Skeletal muscle cell (primary cell): ENCODE measurements around the gene PDE1C.
"Not testable (repeated sequence)": the region's sequence is repeated elsewhere in the genome, so short reads cannot be mapped to it uniquely, and the experiment has no call there.

Experiments used
- DNase-seq: peaks from one replicate; pipeline ENCODE4 v3.0.0-alpha.2; 2010; ENCODE audit warnings: low read depth
- H3K4me3 ChIP-seq: 2 replicates; pipeline ENCODE4 v1.5.1; 2011; ENCODE audit warnings: low read depth, mild to moderate bottlenecking, control low read depth, low read length, moderate library complexity

The PDE1C gene

DNA sequence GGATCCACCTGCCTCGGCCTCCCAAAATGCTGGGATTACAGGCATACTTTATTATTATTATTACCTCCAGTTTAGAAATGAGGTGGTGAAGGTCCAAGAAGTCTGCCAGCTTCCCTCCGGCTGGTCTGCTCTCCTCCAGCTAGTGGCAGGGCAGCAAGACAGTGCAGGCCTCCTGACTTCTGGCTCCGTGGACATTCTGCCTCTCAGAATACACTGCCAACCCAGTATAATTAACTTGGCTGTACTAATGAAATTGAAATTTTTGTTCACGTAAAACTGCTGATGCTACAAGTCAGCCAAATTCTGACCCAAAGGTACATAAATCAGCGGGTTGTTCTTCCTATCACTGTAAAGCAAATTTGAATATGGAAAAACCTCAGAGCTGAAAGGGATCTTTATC is 7.6 kb upstream of the PDE1C start:
- no peak for DNase-seq
- no peak overlapping the region for H3K4me3 ChIP-seq

GRCh38 chr7:32076802-32077201 is 6.6 kb upstream of the PDE1C start:
- DNase-seq, H3K4me3 ChIP-seq: not testable (repeated sequence)

DNA sequence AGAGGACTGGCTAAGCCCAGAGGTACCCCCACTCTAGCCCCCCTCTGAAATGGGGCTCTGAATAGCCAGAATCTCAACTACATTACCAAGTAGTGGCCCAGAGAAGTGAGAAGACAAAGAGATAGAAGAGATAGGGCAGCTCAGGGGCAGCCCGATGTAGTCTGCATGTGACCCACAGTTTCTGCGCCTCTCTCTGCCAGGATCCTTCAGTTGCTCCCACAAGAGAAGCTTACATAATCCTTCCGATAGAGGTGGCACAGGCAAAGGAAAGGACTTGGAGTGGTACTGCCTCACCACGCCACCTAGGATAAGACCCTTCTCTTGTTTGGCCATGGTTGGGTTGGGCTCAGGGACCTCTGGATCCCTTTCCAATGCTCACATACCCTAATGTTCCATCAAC is 5.4 kb upstream of the PDE1C start:
- DNase-seq: no peak
- no peak overlapping the region for H3K4me3 ChIP-seq

DNA sequence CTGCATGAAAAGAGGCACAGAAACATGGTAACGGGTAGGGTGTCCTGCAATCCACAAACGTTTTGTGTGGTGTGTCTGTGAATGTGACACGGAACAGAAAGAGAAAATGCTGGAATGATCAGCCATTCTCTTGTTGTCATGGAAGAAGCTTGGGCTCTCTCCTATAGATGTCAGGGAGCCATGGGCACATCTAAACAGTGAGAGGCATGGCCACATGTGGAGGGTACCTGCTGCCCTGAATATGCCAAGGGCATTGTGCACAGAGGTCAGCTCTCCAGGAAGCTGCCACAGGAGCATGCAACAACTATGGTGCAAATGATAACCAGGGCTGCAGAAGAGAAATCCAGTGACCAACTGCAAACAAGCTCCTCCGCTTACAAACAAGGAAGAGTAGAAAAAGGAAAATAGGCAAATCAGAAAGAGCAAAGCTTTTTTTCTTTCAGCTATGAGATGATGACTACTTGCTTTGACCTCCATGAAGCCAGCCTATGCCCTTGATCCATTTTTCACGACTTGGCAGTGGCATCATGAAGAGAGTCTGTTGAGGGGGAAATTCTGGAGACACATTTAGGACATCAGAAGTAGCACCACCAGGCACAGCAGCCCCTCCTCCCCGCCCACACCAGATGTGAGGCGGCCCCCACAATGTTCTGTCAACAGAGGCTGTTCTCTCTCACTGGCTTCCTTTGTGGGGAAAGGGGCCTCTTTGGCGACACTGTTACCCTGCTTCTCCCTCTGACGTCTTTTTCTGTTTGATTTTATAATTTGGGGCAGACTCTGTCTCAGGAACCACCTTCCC is 4.8 kb upstream of the PDE1C start:
- DNase-seq: no peak
- no peak overlapping the region for H3K4me3 ChIP-seq

DNA sequence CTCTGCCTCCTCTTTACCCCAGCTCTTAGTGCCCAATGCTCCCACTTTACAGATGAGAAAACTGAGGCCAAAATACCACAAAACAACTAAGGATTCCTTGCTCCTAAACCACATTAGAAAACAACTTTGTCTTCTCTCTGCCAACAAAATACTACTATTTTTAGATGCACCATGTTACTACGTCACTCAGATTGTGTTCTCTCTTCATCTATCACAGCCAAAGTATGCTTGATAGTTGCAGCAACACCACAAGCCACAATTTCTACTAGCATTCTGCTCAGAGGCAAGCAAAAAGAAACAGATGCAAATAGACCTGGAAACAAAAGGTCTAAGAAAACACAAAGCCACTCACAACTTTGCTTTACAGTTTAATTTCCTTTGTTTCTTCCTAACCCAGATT is 3.3 kb upstream of the PDE1C start:
- DNase-seq: no peak
- H3K4me3 ChIP-seq: no peak overlapping the region

GRCh38 chr7:32072397-32072796 is 2.2 kb upstream of the PDE1C start:
- no peak overlapping the region for H3K4me3 ChIP-seq
- no peak for DNase-seq

GRCh38 chr7:32071466-32072091 is 1.4 kb upstream of the PDE1C start:
- DNase-seq: no peak
- peak overlapping the region; percentile 76 for H3K4me3 ChIP-seq

DNA sequence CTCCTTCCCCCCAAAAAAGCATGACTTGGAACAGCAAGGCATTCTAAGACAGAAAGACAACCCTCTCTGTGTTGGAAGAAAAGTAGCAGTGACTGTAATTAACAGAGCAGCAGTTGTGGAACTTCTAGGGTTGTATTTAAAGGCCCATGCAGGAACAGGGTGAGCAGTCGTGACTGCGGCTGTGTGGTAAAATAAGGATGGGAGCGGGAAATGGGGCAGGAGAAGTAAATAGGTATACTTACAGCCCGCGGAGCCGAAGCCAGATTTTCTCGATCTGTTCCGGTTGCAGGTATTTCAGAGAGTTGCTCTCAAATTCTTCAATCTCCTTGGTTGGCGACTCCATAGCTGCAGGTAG is 179 bp downstream of the PDE1C start:
- peak overlapping the region; percentile 76 for H3K4me3 ChIP-seq
- no peak for DNase-seq

- peak overlapping the region; percentile 76 for H3K4me3 ChIP-seq
- no peak for DNase-seq
These were observed 1.0 kb downstream of the PDE1C start for GRCh38 chr7:32069116-32069650.

DNA sequence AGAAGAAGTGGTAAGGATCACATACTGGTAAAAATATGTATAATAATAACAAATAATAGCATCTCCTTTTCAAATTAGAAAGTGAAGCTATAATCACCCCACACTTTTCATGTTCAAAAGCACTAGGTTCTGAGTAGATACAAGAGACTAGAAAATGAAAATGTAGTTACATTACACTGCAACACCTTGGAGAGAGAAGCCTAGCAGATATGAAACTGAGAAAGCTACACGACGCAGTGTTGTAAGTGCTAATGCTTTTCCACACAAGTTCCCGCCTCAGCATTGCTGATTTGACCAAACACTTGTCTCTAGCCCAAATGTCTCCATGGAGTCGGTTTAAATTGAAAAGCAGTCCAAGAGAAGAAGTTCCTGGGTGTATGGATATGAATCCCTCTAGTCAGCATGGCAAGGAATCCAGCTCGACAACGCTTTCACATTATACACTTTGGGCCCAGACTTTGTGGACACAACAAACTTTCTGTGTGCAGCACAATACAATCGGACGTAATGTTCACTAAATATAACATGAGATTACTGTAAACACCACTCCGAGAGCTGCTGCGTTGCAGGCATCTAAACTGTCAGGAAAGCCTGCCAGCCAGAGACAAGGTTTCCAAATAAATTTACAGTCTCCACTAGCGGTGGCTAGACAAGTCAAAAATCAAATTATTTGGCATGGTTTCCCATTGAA is 1.7 kb downstream of the PDE1C start:
- DNase-seq: no peak

DNA sequence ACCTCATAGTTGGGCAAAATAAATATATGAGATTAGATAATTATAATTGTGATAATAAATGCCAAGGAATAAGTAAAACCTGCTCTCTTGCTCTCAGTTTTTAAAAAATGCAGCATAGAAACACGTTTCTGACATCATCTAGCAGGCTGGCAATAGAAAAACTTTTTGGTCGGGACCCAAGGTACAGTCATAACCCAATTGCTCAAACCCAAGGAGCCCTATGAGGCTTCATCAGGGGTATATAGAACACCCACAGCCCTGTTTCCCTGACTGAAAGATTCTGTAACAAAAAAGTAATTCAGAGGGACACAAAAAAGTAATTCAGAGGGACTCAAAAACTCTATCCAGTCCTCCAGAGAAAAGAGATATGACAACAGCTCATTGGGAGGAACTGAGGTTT is 3.8 kb downstream of the PDE1C start:
- no peak overlapping the region for H3K4me3 ChIP-seq
- no peak for DNase-seq

More for the DNA sequence above, 1.7 kb downstream of the PDE1C start:
- H3K4me3 ChIP-seq: peak overlapping the region; percentile 76

- DNase-seq: no peak
- H3K4me3 ChIP-seq: no peak overlapping the region
These were observed 6.6 kb downstream of the PDE1C start for GRCh38 chr7:32063614-32064013.

DNA sequence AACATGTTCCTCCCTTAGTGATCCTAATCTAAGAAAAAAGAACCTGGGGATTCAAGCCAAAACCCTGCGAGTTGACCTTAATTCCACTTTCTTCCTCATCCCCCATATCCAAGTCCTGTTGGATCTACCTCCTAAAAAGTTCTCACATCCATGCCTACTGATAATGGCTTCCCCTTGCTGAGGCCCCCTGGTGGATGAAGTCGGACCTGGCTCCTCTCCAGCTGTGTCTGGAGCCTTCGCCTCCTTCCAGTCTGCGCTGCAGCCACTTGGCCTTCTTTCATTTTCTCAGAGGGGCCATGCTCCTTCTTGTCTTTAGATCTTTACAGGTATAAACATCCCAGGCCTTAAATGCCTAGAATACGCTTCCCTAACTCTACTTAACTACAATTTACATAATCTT is 8.1 kb downstream of the PDE1C start:
- no peak overlapping the region for H3K4me3 ChIP-seq
- no peak for DNase-seq

DNA sequence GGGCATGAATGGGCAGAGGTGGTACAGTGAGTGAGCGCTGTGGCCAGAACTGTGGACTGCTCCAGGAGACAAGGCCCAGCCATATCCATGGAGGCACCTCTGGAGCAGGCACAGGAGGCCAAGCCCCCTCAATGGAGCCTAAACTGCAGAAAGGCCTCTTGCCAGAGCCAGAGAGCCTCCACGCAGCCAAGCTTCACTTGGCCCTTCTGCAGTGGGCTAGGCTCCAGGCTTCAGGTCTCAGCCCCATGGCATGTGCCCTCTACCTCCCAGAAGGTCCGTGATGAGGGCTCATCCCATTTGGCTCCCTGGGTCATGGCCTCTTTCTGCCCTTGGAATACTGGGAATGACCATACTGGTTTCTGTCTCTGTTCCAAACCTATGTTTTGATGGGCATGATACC is 8.9 kb downstream of the PDE1C start:
- DNase-seq: no peak
- no peak overlapping the region for H3K4me3 ChIP-seq

DNA sequence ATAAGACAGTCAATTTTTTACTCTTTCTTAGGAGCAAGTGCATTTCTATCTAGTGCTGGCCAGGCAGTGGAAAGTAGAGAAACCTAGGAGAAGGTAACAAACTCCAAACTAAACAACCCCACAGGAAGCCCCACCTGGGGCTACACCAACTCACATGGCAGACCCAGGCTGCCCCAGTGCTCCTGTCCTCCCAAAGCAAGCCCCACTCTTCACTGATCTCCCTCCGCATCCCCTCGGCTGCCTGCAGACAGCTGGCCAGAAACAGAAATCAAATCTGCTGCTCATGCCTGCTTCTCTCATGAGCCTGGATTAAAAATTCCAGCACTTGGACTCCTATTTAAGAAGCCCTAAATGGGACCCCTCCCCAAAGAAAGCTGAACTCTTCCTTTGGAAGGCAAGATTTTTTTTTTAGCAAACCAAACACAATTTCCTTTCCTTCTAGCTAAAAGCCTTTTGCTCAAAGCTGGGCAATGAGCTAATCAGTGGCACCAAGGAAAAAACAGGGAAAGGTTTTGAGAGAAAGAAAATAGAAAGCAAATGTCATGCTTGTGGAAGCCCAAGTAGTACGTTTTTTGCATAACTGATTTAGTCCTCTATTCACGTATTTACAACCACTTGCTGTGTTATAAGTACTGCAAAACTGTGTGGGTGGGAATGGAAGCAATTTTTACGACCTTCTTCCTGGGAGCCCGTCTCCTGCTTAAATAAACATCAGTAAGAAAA is 10.8 kb downstream of the PDE1C start:
- DNase-seq: peak; percentile 68
- peak overlapping the region; percentile 31 for H3K4me3 ChIP-seq

- peak; percentile 62 for DNase-seq
These were observed 12.2 kb downstream of the PDE1C start for GRCh38 chr7:32058002-32058401.

GRCh38 chr7:32056767-32057166 is 13.4 kb downstream of the PDE1C start:
- no peak for DNase-seq
- H3K4me3 ChIP-seq: no peak overlapping the region

More at GRCh38 chr7:32058002-32058401, 12.2 kb downstream of the PDE1C start:
- no peak overlapping the region for H3K4me3 ChIP-seq

- no peak for DNase-seq
- no peak overlapping the region for H3K4me3 ChIP-seq
These were observed 17.0 kb downstream of the PDE1C start for GRCh38 chr7:32053204-32053603.

- no peak for DNase-seq
- H3K4me3 ChIP-seq: no peak overlapping the region
These were observed 19.1 kb downstream of the PDE1C start for GRCh38 chr7:32051128-32051527.

DNA sequence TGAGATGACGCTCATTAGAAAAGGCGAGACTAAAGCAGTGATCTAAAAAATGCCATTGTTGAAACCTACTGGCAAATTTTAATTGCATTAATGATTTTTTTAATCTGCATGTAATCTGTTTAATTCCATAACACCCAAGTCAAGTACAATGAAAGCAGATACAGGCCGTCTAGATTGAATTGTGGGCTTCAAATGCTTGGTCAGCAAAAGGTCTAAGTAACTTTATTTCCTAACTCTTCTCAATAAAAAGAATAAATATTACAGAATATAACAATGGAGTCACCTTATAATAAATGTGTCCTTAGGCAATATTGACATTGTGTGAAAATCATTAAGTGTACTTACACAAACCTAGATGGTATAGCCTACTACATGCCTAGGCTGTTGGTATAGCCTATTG is 20.6 kb downstream of the PDE1C start:
- no peak overlapping the region for H3K4me3 ChIP-seq

More for the DNA sequence above, 20.6 kb downstream of the PDE1C start:
- DNase-seq: no peak
